Measurements from ENCODE around the gene ANKRD12.

Gene ANKRD12

DNA sequence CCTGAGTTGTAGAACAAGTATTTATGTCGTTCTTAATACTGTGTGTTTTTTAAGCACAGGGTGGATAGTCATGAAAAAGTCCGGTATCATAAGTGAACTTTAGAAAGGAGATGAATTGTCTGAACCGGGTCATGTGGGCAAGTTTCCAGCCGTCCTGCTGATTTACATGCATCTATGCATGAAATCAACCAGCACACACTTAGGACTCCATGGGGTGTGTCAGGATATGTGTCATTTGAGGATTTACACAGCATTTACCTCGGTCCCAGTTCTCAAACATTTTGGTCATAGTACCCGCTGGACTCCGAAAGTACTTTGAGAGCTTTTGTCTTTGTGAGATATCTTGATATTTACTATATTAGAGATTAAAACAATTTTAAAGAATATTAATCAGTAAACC, 150.5 kb downstream of the ANKRD12 start:
- DNase-seq (ENCODE audit: low read depth in 1 of 2, low spot score in 1 of 2), result no peak

DNA sequence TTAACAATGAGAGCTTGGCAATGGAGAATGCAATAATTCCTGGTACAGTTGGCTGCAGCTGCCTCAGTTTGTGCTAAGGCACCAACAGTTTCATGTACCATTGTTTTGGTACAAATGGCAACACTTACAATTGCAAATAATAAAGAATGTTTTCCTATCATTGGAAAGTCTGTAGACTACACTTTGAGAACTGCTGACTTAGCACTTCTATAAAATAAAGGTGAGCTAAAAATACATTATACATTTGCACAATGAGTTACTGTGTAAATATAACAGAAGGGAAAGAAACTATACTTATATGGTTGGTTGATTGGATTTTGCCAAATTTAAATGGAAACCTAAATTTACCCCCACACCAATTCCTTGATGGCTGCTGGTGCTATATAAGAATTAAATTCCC, 153.1 kb downstream of the ANKRD12 start:
- no peak for DNase-seq (ENCODE audit: low read depth in 1 of 2, low spot score in 1 of 2)

DNA sequence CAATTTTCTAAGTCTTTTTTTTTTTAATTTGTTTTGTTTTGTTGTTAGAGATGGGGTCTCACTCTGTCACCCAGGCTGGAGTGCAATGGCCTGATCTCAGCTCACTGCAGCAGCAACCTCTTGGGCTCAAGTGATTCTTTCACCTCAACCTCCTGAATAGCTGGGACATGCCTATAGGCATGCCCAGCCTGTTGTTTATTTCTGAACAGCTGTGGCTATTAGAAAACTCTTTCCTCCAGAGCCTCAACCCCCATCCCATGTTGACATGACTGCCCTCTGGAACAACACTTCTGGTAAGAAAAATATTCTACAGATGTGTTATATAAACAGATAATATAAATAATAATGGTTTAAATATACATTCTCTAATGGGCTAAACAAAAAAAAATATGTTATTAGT, 153.6 kb downstream of the ANKRD12 start:
- DNase-seq (ENCODE audit: low read depth in 1 of 2, low spot score in 1 of 2), result no peak

DNA sequence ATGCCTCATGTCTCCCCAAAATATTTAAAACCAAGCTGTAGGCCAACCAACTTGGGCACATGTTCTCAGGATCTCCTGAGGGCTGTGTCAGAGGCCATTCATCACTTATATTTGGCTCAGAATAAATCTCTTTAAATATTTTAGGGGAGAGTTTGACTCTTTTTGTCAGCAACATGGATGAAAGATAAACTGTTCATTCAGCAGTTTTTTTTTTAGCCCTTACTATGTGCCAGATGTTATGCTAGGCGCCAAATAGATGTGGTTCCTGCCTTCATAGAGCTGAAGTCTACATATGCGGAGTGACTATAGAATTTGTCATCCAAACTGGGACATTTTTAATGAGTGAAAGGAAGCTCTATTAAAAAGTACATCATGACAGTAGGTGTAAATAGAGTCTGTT, 155.5 kb downstream of the ANKRD12 start:
- DNase-seq (ENCODE audit: low read depth in 1 of 2, low spot score in 1 of 2), result no peak

DNA sequence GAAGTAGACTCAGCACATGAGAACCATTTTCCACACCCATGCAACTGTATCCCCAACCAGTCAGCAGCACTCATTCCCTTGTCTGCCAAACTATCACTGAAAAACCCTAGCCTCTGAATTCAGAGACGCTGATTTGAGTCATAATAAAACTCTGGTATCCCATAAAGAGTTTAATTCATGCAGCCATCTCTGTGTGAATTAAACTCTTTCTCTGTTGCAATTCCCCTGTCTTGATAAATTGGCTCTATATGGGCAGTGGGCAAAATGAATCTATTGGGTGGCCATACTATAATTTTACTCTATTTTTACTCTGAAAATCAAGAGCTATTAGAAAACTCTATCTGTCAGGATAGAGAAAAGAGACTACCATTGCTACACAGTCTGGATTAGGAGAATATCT, 157.4 kb downstream of the ANKRD12 start:
- DNase-seq (ENCODE audit: low read depth in 1 of 2, low spot score in 1 of 2), result no peak

DNA sequence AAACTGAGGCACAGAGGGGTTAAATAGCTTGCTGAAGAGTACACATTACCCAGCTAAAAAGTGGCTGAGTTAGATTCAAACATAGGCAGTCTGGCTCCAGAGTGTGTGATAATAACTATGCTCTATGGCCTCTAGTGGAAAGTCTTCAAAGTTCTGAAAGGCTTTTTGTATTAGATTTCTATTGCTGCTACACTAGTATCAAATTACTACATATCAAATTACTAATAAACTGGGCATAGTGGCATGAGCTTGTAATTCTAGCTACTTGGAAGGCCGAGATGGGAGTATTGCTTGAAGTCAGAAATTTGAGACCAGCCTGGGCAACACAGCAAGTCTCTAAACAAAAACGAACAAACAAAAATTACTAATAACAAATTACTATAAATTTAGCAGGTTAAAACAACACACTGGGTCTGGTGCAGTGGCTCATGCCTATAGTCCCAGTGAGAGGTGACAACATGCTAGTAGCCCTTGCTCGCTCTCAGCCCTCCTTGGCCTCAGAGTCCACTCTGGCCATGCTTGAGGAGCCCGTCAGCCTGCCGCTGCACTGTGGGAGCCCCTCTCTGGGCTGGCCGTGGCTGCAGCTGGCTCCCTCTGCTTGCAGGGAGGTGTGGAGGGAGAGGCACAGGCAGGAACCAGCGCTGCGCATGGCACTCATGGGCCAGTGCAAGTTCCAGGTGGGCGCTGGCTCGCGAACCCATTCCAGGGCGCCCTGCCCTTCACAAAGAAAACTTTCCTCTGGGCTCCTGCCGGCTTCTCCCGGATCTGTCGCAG, 159.8 kb downstream of the ANKRD12 start:
- no peak for DNase-seq (ENCODE audit: low read depth in 1 of 2, low spot score in 1 of 2)

DNA sequence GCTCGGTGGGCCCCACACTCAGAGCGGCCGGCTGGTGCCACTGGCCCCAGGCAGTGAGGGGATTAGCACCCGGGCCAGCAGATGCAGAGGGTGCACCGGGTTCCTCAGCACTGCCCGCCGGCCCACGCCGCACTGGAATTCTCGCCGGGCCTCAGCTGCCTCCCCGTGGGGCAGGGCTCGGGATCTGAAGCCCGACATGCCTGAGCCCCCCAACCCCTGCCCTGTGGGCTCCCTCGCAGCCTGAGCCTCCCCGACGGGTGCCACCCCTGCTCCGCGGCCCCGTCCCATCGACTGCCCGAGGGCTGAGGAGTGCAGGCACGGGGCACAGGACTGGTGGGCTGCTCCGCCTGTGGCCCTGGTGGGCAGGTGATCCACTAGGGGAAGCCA, 160.4 kb downstream of the ANKRD12 start:
- no peak for DNase-seq (ENCODE audit: low read depth in 1 of 2, low spot score in 1 of 2)

DNA sequence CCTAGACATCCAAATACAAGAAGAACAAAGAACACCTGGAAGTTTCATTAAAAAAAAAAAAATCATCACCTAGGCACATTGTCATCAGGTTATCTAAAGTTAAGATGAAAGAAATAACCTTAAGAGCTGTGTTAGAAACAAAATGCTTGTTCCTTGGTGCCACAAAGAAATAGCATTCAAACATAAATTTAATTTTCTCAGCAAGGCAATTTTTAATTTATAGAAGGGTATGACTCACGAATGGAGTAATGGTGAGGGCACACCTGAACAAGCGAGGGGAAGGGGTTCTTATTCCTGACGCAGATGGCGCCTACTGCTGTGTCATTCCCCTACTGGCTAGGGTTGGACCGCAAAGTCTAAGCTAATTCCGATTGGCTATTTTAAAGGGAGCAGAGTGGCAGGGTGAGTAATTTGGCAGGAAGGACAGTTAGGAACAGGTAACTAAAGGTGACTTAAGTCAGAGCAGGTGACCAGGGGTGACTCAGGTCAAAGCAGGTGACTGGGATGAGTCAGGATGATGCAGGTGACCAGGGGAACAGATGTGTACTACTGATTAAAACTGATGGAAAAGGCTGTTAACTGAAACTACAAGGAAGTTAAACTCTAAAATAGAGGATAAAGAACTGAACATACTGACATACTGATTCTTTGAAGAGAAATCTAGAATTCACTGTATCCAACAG, 167.9 kb downstream of the ANKRD12 start:
- no peak for DNase-seq (ENCODE audit: low read depth in 1 of 2, low spot score in 1 of 2)

DNA sequence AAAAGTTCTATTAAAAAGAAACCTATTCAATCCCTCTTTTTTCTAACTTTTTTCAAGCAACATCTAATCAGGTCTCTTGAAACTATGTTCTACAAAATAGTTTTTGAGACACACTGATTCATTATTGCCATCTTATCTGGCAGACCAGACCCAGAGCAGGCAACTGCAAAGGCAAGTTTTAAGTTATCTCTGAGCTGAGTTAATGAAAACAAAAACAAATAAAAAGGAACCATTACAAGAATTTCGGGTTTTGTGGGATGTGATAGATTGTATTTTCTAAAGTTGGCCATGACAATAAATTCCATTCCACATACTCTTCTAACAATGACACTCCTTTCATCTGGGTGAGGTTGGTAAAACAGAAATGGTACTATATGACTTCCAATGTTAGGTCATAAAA, 182.8 kb downstream of the ANKRD12 start:
- no peak for DNase-seq (ENCODE audit: low read depth in 1 of 2, low spot score in 1 of 2)

DNA sequence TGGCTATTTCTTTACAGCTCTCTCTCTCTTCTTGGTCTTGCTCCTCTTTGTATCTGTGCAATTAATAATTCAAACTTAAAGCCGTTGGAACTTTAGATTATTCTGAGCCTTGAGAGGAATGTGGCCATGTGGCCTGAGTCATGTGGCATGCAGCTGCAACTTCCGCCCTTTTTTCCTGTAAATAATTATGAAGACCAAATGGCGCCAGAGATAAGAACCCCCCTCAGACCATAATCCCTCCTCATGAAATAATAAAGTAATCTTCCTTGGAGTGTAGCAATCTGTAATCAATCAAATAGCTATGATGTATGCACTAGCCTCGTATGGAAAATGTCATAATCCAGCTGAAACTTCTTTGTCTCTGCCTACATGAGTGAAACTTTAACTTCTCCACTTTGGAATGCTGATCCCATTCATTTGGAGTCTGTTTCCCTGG, 184.5 kb downstream of the ANKRD12 start:
- DNase-seq (ENCODE audit: low read depth in 1 of 2, low spot score in 1 of 2), result no peak

DNA sequence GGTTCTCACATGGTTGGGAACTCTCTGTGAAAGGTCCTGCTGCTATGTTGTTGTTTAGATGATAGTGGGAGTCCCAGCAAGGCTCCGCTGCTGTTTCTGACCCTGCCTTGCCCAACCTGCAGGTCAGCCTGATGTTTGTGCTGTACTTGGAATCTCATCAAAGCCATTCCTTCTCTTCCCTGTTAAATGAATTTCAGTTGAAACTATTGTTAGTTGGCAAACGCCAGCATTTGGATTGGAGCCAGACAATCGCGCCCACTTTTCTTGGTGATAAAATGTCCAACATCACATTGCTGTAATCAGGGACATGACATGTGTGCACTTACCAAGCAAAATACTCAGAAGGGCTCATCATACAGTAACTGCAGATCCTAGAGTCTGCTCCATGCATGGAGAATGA, 185.2 kb downstream of the ANKRD12 start:
- no peak for DNase-seq (ENCODE audit: low read depth in 1 of 2, low spot score in 1 of 2)

DNA sequence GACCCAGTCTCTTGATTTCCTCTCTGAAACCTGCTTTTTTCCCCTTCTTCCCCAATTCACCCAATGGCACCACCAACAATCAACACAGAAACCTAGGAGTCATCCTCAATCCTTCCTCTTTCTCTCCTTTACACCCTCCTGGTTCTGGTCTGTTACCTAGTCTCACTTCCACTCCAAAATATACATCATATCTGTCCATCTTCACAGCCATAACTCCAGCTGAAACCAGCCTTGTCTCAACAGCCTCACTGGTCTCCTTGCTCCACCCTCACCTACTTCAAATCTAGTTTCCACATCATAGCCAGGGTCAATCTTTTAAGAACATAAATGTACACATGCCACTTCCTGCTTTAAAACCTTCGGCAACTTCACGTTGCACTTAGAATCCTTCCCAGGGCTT, 186.2 kb downstream of the ANKRD12 start:
- no peak for DNase-seq (ENCODE audit: low read depth in 1 of 2, low spot score in 1 of 2)

DNA sequence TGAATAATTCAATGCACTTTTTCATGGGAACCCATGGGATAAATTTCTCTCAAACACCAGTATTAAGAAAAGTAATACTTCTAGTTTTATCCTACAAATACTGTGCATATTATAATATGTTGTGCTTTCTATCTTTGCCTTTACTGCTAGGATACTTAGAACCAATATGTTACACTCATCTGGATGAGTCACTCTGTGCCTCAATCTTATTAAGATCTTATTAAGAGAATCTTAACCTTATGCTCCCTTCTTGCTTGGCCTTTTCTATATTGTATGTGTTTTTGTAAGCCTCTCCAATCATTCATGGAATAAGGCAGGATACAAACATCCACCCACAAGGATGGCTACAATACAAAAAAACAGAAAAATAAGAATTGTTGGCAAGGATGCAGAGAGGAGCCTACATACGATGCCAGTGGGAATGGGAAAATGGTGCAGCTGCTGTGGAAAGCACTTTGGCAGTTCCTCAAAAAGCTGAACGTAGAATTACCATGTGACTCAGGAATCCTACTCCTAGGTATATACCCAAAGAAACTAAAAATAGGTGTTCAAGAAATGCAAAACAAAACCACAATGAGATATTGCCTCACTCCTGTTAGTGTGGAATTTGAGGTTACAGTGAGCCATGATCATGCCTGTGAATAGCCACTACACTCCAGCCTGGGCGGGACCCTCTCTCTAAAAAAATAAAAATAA, 187.3 kb downstream of the ANKRD12 start:
- DNase-seq (ENCODE audit: low read depth in 1 of 2, low spot score in 1 of 2), result no peak

DNA sequence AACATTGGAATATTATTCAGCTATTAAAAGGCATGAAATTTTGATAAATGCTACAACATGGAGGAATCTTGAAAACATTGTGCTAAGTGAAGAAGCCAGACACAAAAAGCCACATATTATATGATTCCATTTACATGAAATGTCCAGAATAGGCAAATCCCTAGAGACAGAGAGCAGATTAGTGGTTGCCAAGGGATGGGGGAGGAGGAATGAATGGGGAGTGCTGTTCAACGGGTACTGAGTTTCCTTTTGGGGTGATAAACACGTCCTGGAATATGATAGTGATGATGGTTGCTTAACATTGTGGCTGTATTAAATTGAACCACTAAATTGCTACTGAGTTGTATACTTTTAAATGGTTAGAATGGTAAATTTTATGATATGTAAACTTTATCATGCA, 189.1 kb downstream of the ANKRD12 start:
- no peak for DNase-seq (ENCODE audit: low read depth in 1 of 2, low spot score in 1 of 2)

DNA sequence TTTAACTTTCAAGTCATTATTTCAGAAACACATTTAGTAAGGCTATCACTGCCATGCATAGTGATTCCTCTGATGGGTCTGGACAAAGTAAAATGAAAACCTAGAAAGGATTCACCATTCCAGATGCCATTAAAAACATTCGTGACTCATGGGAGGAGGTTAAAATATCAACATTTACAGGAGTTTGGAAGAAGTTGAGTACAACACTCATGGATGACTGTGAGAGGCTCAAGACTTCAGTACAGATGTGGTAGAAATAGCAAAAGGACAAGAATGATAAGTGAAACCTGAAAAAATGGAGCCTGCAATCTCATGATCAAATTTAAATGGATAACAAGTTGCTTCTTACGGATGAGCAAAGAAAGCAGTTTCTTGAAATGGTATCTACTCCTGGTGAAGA, 192.2 kb downstream of the ANKRD12 start:
- DNase-seq (ENCODE audit: low read depth in 1 of 2, low spot score in 1 of 2), result no peak

DNA sequence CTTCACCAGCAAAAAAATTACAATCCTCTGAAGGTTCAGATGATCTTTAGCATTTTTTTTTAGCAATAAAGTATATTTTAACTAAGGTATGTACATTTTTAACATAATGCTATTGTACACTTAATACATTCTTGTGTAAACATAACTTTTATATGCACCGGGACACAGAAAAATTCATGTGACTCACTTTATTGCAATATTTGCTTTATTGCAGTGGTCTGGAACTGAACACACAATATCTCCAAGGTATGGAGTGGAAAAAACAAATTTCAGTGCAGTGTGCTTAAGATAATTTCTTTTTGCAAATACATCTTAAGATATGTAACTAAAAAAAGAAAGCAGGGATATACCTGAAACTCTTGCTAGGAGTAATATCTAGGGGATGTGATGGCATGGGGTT, 192.9 kb downstream of the ANKRD12 start:
- no peak for DNase-seq (ENCODE audit: low read depth in 1 of 2, low spot score in 1 of 2)

DNA sequence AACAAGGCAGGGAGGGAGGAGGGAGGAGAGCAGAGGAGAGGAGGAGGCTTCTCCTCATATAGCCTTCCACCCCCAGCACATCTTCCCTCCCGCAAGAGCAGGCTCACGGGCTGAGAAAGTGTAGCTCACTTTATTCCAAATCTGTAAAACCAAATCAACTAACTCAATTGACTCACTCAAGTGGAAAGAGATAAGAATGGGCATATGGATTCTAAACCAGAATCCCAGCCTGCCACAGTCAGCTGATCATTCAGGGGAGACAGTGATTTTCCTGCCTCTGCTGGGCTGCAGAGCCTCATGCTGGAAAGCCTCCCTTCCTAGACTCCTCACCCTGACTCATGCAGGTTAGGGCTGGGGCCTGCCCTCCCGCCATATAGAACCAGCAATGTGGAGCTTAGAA, 193.8 kb downstream of the ANKRD12 start:
- no peak for DNase-seq (ENCODE audit: low read depth in 1 of 2, low spot score in 1 of 2)

DNA sequence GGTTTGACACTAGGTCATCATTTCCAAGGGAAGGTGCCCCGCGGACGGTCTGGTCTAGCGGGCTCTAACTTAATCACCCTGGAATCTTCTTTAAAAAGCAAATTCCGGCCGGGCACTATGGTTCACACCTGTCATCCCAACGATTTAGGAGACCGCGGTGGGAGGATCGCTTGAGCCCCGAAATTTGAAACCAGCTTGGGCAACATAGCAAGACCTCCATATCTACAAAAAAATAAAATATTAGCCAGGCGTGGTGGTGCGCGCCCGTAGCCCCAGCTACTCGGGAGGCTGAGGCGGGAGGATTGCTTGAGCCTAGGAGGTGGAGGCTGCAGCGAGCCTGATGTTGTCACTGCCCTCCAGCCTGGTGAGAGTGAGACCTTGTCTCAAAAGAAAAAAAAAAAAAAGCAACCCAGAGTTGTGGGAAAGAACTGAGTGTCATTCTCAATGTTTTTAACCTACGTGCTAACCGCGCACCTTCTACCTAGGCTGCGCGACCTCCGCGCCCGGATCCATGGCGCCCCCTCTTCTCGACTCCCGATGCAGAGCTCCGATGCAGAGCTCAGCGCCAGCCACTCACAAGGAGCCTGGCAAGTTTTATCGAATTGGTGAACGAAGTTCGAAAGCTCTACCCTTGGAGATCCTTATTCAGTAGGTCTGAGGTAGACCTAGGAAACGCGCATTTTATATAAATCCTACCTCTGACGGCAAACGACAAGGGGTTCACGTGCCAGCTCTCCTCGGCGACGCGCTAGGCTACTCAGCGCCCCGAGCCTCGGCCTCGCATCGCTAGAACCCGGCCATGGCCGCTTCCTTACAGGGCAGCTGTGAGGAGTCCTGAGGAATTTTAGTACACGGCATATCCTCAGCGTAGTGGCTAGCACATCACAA, 197.1 kb downstream of the ANKRD12 start:
- DNase-seq (ENCODE audit: low read depth in 1 of 2, low spot score in 1 of 2), result no peak

DNA sequence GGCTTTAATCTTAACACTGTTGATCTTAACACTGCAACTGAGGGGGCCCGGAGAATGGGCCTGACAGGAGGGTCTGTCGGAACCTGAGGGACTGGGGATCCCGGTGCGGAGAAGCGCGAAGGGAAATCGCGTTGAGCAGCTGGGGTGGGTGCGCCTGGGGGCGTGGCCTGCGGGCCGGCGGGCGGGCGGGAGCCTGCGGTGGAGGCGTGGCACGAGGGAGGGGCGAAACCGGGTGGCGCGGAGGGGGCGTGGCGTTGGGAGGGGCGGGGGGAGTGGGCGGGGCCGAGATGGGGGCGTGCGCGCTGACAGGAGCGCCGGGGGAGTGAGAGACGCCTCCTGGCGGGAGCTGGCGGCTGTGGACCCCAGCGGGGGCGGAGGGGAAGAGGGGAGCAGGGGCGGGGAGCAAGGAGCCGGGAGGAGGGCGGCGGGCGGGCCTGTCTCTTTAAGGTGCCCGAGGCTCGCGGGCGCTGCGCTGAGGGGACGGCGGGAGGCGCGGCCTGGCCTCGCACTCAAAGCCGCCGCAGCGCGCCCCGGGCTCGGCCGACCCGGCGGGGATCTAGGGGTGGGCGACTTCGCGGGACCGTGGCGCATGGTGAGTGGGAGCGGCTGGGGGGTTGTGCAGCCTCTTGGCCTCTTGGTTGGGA, 197.9 kb downstream of the ANKRD12 start, which contains the start of gene TWSG1:
Gene TWSG1, plus strand, starts transcription at position 445 of the 644 bp plus-strand sequence. CDS start 2,457 bp downstream, outside the sequence.
- DNase-seq (ENCODE audit: low read depth in 1 of 2, low spot score in 1 of 2), result peak; percentile 82 to 85

DNA sequence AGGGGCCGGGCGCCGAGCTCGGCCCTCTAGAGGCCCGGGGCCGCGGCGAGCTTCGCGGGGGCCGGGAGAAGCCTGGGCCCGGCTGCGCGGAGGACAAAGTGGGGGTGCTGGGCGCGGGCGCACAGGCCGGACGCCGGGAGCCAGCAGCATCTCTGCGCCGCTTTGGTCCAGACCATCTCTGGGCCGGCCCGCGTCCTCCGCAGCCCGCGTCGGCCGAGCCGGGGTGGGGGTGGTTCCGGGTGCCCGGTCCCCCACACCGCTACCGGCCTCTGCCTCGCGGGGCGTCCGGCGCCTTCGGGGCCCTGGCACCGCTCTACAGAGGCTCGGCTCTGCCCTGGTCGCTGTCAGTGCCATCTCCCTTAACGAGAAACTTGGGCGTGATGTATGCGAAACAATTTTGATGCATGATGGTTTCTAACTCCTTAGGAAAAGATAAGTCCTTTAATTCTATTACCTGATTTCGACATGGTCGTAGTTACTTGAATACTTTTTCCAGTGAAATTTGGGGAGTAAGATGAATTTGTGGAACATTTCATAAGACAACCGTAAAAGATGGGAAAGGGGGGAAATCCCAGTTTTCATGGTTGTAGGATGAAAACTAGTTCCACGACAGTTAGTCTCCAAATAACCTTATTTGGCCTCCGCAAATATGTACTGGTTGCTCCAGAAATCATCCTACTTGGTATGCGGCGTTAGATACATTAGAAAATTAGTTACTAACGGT, 198.6 kb downstream of the ANKRD12 start:
- peak; percentile 3 to 8 for DNase-seq (ENCODE audit: low read depth in 1 of 2, low spot score in 1 of 2)
